ACC112 (cell line): ENCODE measurements around the gene TIMM23B.
A peak's percentile ranks its signal among the peaks of the same experiment; 100 is the strongest.
"Not testable (repeated sequence)": the region's sequence is repeated elsewhere in the genome, so short reads cannot be mapped to it uniquely, and the experiment has no call there.

Source experiments
- H2AFZ ChIP-seq: fragments of 200-600 bp; sonication (generic); one replicate; pipeline ENCODE4 v1.6.0; 2017; ENCODE audit warnings: antibody characterized with exemption, low read length; ENCODE audit not compliant: unreplicated experiment
- H3K27ac ChIP-seq: fragments of 200-600 bp; sonication (generic); 2 replicates; pipeline ENCODE4 v1.5.1; 2014; ENCODE audit warnings: low read depth, mild to moderate bottlenecking, antibody characterized with exemption, low read length, moderate library complexity
- H3K27me3 ChIP-seq: fragments of 200-600 bp; sonication (generic); 2 replicates; pipeline ENCODE4 v1.6.1; 2014; ENCODE audit warnings: mild to moderate bottlenecking, antibody characterized with exemption, low read length, moderate library complexity, mixed read lengths; ENCODE audit not compliant: insufficient read depth
- H3K36me3 ChIP-seq: fragments of 200-600 bp; sonication (generic); 2 replicates; pipeline ENCODE4 v1.6.1; 2016; ENCODE audit warnings: mild to moderate bottlenecking, antibody characterized with exemption, low read length, moderate library complexity, mixed read lengths; ENCODE audit not compliant: insufficient read depth
- H3K4me1 ChIP-seq: fragments of 200-600 bp; sonication (generic); one replicate; pipeline ENCODE4 v1.6.1; 2016; ENCODE audit warnings: low read length, mixed read lengths; ENCODE audit not compliant: insufficient read depth, unreplicated experiment, control insufficient read depth
- H3K4me3 ChIP-seq: fragments of 200-600 bp; sonication (generic); 2 replicates; pipeline ENCODE4 v1.5.1; 2014; ENCODE audit warnings: mild to moderate bottlenecking, low read depth, low read length
- H3K79me2 ChIP-seq: fragments of 200-600 bp; sonication (generic); one replicate; pipeline ENCODE4 v1.6.0; 2016; ENCODE audit warnings: low read length; ENCODE audit not compliant: control insufficient read depth, unreplicated experiment, insufficient read depth

The TIMM23B gene

GRCh38 chr10:49931959-49932728 is 9.7 kb upstream of the TIMM23B start:
- H3K36me3 ChIP-seq, H3K79me2 ChIP-seq, H3K4me3 ChIP-seq, H3K27me3 ChIP-seq, H3K4me1 ChIP-seq, H3K27ac ChIP-seq, H2AFZ ChIP-seq: not testable (repeated sequence)

GRCh38 chr10:49942339-49942705 is 469 bp downstream of the TIMM23B start:
- H3K36me3 ChIP-seq, H3K27me3 ChIP-seq, H3K4me1 ChIP-seq: not testable (repeated sequence)
- Histone ChIP-seq H3K4me3 (peak overlapping the region; percentile 99), H3K79me2 (peaks cover 61% of the 10 kb centered on the region), H2AFZ (peak overlapping the region; percentile 32), H3K27ac (peak overlapping the region; percentile 69)

- not testable (repeated sequence) for H3K27me3 ChIP-seq, H2AFZ ChIP-seq, H3K27ac ChIP-seq, H3K36me3 ChIP-seq, H3K4me1 ChIP-seq, H3K4me3 ChIP-seq
- H3K79me2 ChIP-seq: peaks cover 54% of the 10 kb centered on the region
These were observed 1.8 kb downstream of the TIMM23B start for GRCh38 chr10:49943607-49944006.

GRCh38 chr10:49948142-49948541 is 6.3 kb downstream of the TIMM23B start:
- not testable (repeated sequence) for H3K27ac ChIP-seq, H2AFZ ChIP-seq, H3K36me3 ChIP-seq, H3K27me3 ChIP-seq, H3K4me3 ChIP-seq, H3K4me1 ChIP-seq
- H3K79me2 ChIP-seq: peaks cover 32% of the 10 kb centered on the region

- H3K36me3 ChIP-seq, H2AFZ ChIP-seq, H3K4me3 ChIP-seq, H3K27me3 ChIP-seq, H3K27ac ChIP-seq, H3K4me1 ChIP-seq: not testable (repeated sequence)
- peaks cover 26% of the 10 kb centered on the region for H3K79me2 ChIP-seq
These were observed 6.9 kb downstream of the TIMM23B start for GRCh38 chr10:49948737-49949136.

GRCh38 chr10:49952006-49952405 is 10.2 kb downstream of the TIMM23B start:
- not testable (repeated sequence) for H3K27ac ChIP-seq, H2AFZ ChIP-seq, H3K27me3 ChIP-seq, H3K36me3 ChIP-seq, H3K79me2 ChIP-seq, H3K4me1 ChIP-seq, H3K4me3 ChIP-seq

GRCh38 chr10:49953122-49953521 is 11.3 kb downstream of the TIMM23B start:
- not testable (repeated sequence) for H3K27ac ChIP-seq, H3K36me3 ChIP-seq, H2AFZ ChIP-seq, H3K27me3 ChIP-seq, H3K4me3 ChIP-seq, H3K4me1 ChIP-seq
- H3K79me2 ChIP-seq: peaks cover 12% of the 10 kb centered on the region

GRCh38 chr10:49970331-49970857 is 28.5 kb downstream of the TIMM23B start:
- H3K79me2 ChIP-seq, H2AFZ ChIP-seq, H3K36me3 ChIP-seq, H3K27ac ChIP-seq, H3K4me1 ChIP-seq, H3K27me3 ChIP-seq, H3K4me3 ChIP-seq: not testable (repeated sequence)

GRCh38 chr10:49971466-49971865 is 29.6 kb downstream of the TIMM23B start:
- H3K79me2 ChIP-seq, H3K4me3 ChIP-seq, H3K36me3 ChIP-seq, H3K27me3 ChIP-seq, H3K27ac ChIP-seq, H2AFZ ChIP-seq, H3K4me1 ChIP-seq: not testable (repeated sequence)

GRCh38 chr10:49972094-49972493 is 30.2 kb downstream of the TIMM23B start:
- not testable (repeated sequence) for H3K27ac ChIP-seq, H3K4me3 ChIP-seq, H2AFZ ChIP-seq, H3K36me3 ChIP-seq, H3K79me2 ChIP-seq, H3K4me1 ChIP-seq, H3K27me3 ChIP-seq

GRCh38 chr10:49977756-49978155 is 35.9 kb downstream of the TIMM23B start:
- H2AFZ ChIP-seq, H3K4me3 ChIP-seq, H3K27me3 ChIP-seq, H3K4me1 ChIP-seq, H3K27ac ChIP-seq, H3K36me3 ChIP-seq, H3K79me2 ChIP-seq: not testable (repeated sequence)
